Measurements from ENCODE around the gene WDR83.

DNA sequence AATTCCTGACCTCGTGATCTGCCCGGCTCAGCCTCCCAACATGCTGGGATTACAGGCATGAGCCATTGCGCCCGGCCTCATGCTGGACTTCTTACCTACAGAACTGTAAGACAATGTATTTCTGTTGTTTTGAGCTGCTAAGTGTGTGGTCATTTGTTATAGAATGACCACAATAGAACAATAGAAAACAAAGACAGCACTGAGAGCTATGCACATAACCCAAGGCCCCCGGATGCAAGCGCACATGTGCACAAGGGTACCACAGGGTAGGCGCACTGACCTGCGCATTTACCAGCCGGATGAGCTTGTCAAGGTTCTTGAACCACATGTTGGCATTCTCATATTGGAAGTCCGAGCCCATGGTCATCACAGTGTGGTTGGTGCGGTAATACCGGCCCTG lies 5.6 kb upstream of the WDR83 start:
- TF ChIP-seq GATA2 (IDR thresholded peaks at IDR 0.05; ENCODE audit: low read depth, low read length) (no peak), GATA3 (IDR thresholded peaks at IDR 0.05; ENCODE audit: low read depth, low read length) (no peak)

Data from SH-SY5Y (cell line).